Effector CD4-positive, alpha-beta T cell (primary cell): ENCODE measurements around the gene ZNF292.
"Not testable (repeated sequence)": the region's sequence is repeated elsewhere in the genome, so short reads cannot be mapped to it uniquely, and the experiment has no call there.

ENCODE experiments used
- DNase-seq: peaks from one replicate; pipeline ENCODE4 v3.0.0-alpha.2; 2020

Gene ZNF292

GRCh38 chr6:87214831-87215230, 59.5 kb downstream of the ZNF292 start:
- DNase-seq, result no peak

GRCh38 chr6:87220997-87221396, 65.6 kb downstream of the ZNF292 start:
- DNase-seq, result no peak

- no peak for DNase-seq
Measured at GRCh38 chr6:87222676-87223075, 67.3 kb downstream of the ZNF292 start.

GRCh38 chr6:87224971-87225370, 69.6 kb downstream of the ZNF292 start:
- DNase-seq, result no peak

- DNase-seq, result no peak
Measured at GRCh38 chr6:87225511-87225910, 70.1 kb downstream of the ZNF292 start.

GRCh38 chr6:87225937-87226336, 70.6 kb downstream of the ZNF292 start:
- DNase-seq, result no peak

- no peak for DNase-seq
Measured at GRCh38 chr6:87230801-87231200, 75.4 kb downstream of the ZNF292 start.

GRCh38 chr6:87237804-87238203, 82.4 kb downstream of the ZNF292 start:
- DNase-seq, result no peak

GRCh38 chr6:87239098-87239635, 83.8 kb downstream of the ZNF292 start:
- DNase-seq, result not testable (repeated sequence)

- DNase-seq, result no peak
Measured at GRCh38 chr6:87241304-87241703, 85.9 kb downstream of the ZNF292 start.

- DNase-seq, result no peak
Measured at GRCh38 chr6:87242311-87242710, 86.9 kb downstream of the ZNF292 start.

GRCh38 chr6:87243812-87244211, 88.4 kb downstream of the ZNF292 start:
- no peak for DNase-seq

GRCh38 chr6:87244380-87244779, 89.0 kb downstream of the ZNF292 start:
- DNase-seq, result no peak

GRCh38 chr6:87250019-87250418, 94.7 kb downstream of the ZNF292 start:
- DNase-seq, result no peak

GRCh38 chr6:87251225-87251624, 95.9 kb downstream of the ZNF292 start:
- DNase-seq, result no peak

- DNase-seq, result no peak
Measured at GRCh38 chr6:87251725-87252124, 96.4 kb downstream of the ZNF292 start.

- DNase-seq, result no peak
Measured at GRCh38 chr6:87257046-87257445, 101.7 kb downstream of the ZNF292 start.

- no peak for DNase-seq
Measured at GRCh38 chr6:87257565-87257964, 102.2 kb downstream of the ZNF292 start.

- no peak for DNase-seq
Measured at GRCh38 chr6:87257975-87258374, 102.6 kb downstream of the ZNF292 start.

GRCh38 chr6:87259791-87260190, 104.4 kb downstream of the ZNF292 start:
- DNase-seq, result no peak

GRCh38 chr6:87261534-87261933, 106.2 kb downstream of the ZNF292 start:
- DNase-seq, result no peak

- no peak for DNase-seq
Measured at GRCh38 chr6:87264481-87264880, 109.1 kb downstream of the ZNF292 start.

GRCh38 chr6:87274660-87275274, 119.4 kb downstream of the ZNF292 start:
- DNase-seq, result no peak

- no peak for DNase-seq
Measured at GRCh38 chr6:87276624-87277023, 121.3 kb downstream of the ZNF292 start.

- DNase-seq, result no peak
Measured at GRCh38 chr6:87277123-87277522, 121.8 kb downstream of the ZNF292 start.
